Mucosa of descending colon (tissue), 3 donors: ENCODE data around the gene OR14A2. TPM values are rescaled to one million over a fixed set of nuclear protein-coding genes. Genes with fewer than 3 reads are reported as not detected.
"Not testable (repeated sequence)": the region's sequence is repeated elsewhere in the genome, so short reads cannot be mapped to it uniquely, and the experiment has no call there.

Experiments used
- ATAC-seq: fragments of 200-7000 bp; cut with Tn5 transposase; one replicate; pipeline ENCODE4 v1.9.1; 2020; ENCODE audit warnings: mild to moderate bottlenecking, moderate library complexity
- DNase-seq, 3 donors: peaks; one replicate each; pipeline ENCODE4 v3.0.0-alpha.2; 2020
- H3K36me3 ChIP-seq: fragments of 200-600 bp; one replicate; pipeline ENCODE4 v1.8.0; 2021; ENCODE audit warnings: low read depth, mild to moderate bottlenecking
- H3K4me1 ChIP-seq: fragments of 200-600 bp; one replicate; pipeline ENCODE4 v1.8.0; 2021; ENCODE audit warnings: low read depth, mild to moderate bottlenecking
- H3K4me3 ChIP-seq: fragments of 200-600 bp; one replicate; pipeline ENCODE4 v1.8.0; 2021; ENCODE audit warnings: mild to moderate bottlenecking
- H3K9me3 ChIP-seq: fragments of 200-600 bp; one replicate; pipeline ENCODE4 v1.8.0; 2021; ENCODE audit warnings: mild to moderate bottlenecking
- intact Hi-C, 2 donors: fragments of 100-400 bp; cut with DNase I in 1 of 2; cut with micrococcal nuclease in 1 of 2; formaldehyde crosslinking; loops; one replicate each; pipeline versions ENCODE4 v1.11.0 to v1.11.1; 2022; cut with DNase I, micrococcal nuclease
- long read RNA-seq, 2 donors: library from polyadenylated mRNA; unstranded; transcript quantifications; one replicate each; pipeline ENCODE4 v2.0.0, GENCODE V29; 2019 to 2021
- total RNA-seq, 3 donors: library from RNA; stranded (reverse); fragmentation: NEBNext Ultra II Directional in 2 of 3; extraction: Animal tissue kit (Norgen Biotek cat#: 25700) in 2 of 3; gene quantifications; one replicate each; pipeline versions ENCODE4 v1.2.1 to v1.2.4, GENCODE V29; 2021 to 2023
- TF ChIP-seq, protein P1 (sequence below): fragments of 200-600 bp; IDR thresholded peaks from one replicate; pipeline ENCODE4 v1.8.0; 2022; ENCODE audit warnings: antibody characterized with exemption, mild to moderate bottlenecking
- donor health status: DM: no; HTN: no; CAD: no; lungs with moderate emphysema.
- donor health status: DM: no; HTN: no; CAD: no.
- donor health status: DM: no; HTN: yes; CAD: no.

OR14A2 gene
- not detected for total RNA-seq
- long read RNA-seq, donor 1: 0 reads
- long read RNA-seq, donor 2: 0 reads

DNA sequence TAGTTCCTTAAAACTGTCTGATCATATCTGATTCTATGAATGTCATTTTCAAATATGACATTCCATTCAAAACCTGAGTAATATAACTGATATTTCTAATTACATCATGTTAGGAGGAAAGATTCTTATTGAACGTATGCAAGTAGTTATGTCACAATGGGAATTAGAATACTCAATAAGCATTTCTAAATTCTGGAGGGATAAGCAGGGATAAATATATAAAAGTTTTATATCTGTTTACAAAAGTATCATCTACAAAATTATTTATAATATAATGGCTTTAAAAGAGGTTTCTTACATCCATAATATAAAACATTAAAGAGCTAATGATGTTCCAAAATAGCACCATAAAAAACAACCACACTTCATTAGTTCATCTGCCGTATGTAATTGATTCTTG lies at the start of gene OR14A2:
OR14A2 (minus strand) TSS at position 101 of the 400 bp plus-strand sequence.
- DNase-seq: no peak
- intact Hi-C loops: no loop called here
- no peaks in the 10 kb centered on the region for H3K4me1 ChIP-seq
- TF ChIP-seq, protein P1, sequence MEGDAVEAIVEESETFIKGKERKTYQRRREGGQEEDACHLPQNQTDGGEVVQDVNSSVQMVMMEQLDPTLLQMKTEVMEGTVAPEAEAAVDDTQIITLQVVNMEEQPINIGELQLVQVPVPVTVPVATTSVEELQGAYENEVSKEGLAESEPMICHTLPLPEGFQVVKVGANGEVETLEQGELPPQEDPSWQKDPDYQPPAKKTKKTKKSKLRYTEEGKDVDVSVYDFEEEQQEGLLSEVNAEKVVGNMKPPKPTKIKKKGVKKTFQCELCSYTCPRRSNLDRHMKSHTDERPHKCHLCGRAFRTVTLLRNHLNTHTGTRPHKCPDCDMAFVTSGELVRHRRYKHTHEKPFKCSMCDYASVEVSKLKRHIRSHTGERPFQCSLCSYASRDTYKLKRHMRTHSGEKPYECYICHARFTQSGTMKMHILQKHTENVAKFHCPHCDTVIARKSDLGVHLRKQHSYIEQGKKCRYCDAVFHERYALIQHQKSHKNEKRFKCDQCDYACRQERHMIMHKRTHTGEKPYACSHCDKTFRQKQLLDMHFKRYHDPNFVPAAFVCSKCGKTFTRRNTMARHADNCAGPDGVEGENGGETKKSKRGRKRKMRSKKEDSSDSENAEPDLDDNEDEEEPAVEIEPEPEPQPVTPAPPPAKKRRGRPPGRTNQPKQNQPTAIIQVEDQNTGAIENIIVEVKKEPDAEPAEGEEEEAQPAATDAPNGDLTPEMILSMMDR: no peak
- H3K9me3 ChIP-seq: peaks cover 10% of the 10 kb centered on the region
- no peak within 1 kb of the TSS for H3K4me3 ChIP-seq
- H3K36me3 ChIP-seq: no peaks in the 10 kb centered on the region
- ATAC-seq: no peak

- DNase-seq: no peak
- Histone ChIP-seq H3K36me3 (no peaks in the 10 kb centered on the region), H3K4me1 (no peaks in the 10 kb centered on the region), H3K4me3 (no peak overlapping the region), H3K9me3 (peaks cover 19% of the 10 kb centered on the region)
- ATAC-seq: no peak
- TF ChIP-seq, protein P1: no peak
- intact Hi-C loops: no loop called here
Measured at GRCh38 chr1:247797518-247797917, 49.6 kb upstream of the OR14A2 start.

- H3K4me3 ChIP-seq: no peak overlapping the region
- intact Hi-C loops: no loop called here
- H3K36me3 ChIP-seq: no peaks in the 10 kb centered on the region
- TF ChIP-seq, protein P1: no peak
- H3K4me1 ChIP-seq: no peaks in the 10 kb centered on the region
- DNase-seq: no peak
- no peak for ATAC-seq
- H3K9me3 ChIP-seq: no peaks in the 10 kb centered on the region
Measured at GRCh38 chr1:247769603-247770002, 21.7 kb upstream of the OR14A2 start.

- Histone ChIP-seq H3K36me3 (no peaks in the 10 kb centered on the region), H3K9me3 (no peaks in the 10 kb centered on the region), H3K4me1 (no peaks in the 10 kb centered on the region), H3K4me3 (no peak within 1 kb of the TSS)
- intact Hi-C loops: no loop called here
- DNase-seq (no peak), ATAC-seq (no peak)
- TF ChIP-seq, protein P1: no peak
Measured at GRCh38 chr1:247760456-247760855, 12.5 kb upstream of the OR14A2 start, which contains the start of gene OR1C1. OR1C1 (minus strand) TSS chr1:247760556; CDS start chr1:247758406, 2,150 bp downstream.

DNA sequence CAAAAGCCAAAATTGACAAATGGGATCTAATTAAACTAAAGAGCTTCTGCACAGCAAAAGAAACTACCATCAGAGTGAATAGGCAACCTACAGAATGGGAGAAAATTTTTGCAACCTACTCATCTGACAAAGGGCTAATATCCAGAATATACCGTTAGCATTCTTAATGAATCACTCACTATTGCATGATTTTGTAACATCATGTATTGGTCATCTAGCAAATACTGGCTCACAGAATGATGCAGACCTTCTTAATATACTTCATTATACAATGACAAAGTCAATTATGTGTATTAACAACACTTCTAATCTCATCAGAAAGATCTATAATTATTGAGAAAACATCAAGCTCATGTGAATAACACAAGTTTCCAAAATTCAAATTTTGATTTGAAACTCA lies 6.4 kb upstream of the OR14A2 start:
- H3K36me3 ChIP-seq, ATAC-seq, H3K4me3 ChIP-seq, intact Hi-C loops, DNase-seq, H3K9me3 ChIP-seq, H3K4me1 ChIP-seq: not testable (repeated sequence)

- TF ChIP-seq, protein P1: no peak
- H3K9me3 ChIP-seq: peaks cover 10% of the 10 kb centered on the region
- DNase-seq (no peak), ATAC-seq (no peak)
- no peaks in the 10 kb centered on the region for H3K36me3 ChIP-seq
- intact Hi-C loops: no loop called here
- no peaks in the 10 kb centered on the region for H3K4me1 ChIP-seq
- H3K4me3 ChIP-seq: no peak overlapping the region
Measured at GRCh38 chr1:247749870-247750269, 1.9 kb upstream of the OR14A2 start.
